Psoas muscle (tissue), 8 donors: ENCODE measurements around the gene HYDIN. TPM values are rescaled to one million over a fixed set of nuclear protein-coding genes. Genes with fewer than 3 reads are reported as not detected.
"Not testable (repeated sequence)": the region's sequence is repeated elsewhere in the genome, so short reads cannot be mapped to it uniquely, and the experiment has no call there.

Experiments used
- ATAC-seq, 4 donors: fragments of 200-7000 bp; cut with Tn5 transposase; one replicate each; pipeline ENCODE4 v1.9.1; 2020; ENCODE audit warnings: moderate library complexity in 3 of 4, mild to moderate bottlenecking in 2 of 4
- DNase-seq, 2 donors: peaks; one replicate each; pipeline ENCODE4 v3.0.0-alpha.2; 2020
- H3K27ac ChIP-seq: fragments of 200-600 bp; one replicate; pipeline ENCODE4 v1.8.0; 2022
- H3K27me3 ChIP-seq, 3 donors: fragments of 200-600 bp in 1 of 3; one replicate each; pipeline versions ENCODE4 v1.6.1 to v1.8.0; 2013 to 2022; ENCODE audit warnings: low read length in 2 of 3, mild to moderate bottlenecking in 2 of 3, moderate library complexity in 1 of 3; ENCODE audit not compliant: insufficient read depth in 3 of 3
- H3K36me3 ChIP-seq, 2 donors: fragments of 200-600 bp in 1 of 2; one replicate each; pipeline versions ENCODE4 v1.6.1 to v1.8.0; 2013 to 2022; ENCODE audit warnings: low read depth in 1 of 2, mild to moderate bottlenecking in 1 of 2, moderate library complexity in 1 of 2; ENCODE audit not compliant: insufficient read depth in 1 of 2
- H3K4me1 ChIP-seq: fragments of 200-600 bp; one replicate; pipeline ENCODE4 v1.8.0; 2022
- H3K4me3 ChIP-seq: fragments of 200-600 bp; one replicate; pipeline ENCODE4 v1.8.0; 2022; ENCODE audit warnings: mild to moderate bottlenecking
- H3K9me3 ChIP-seq: fragments of 200-600 bp; one replicate; pipeline ENCODE4 v1.8.0; 2022
- CTCF ChIP-seq: fragments of 200-600 bp; IDR thresholded peaks from one replicate; pipeline ENCODE4 v1.8.0; 2022; ENCODE audit warnings: antibody characterized with exemption
- WGBS, 3 donors: extraction: QIAGEN DNeasy Blood & Tissue Kit; methylation state at CpG; one replicate each; pipeline versions ENCODE4 v1.1.6 to v1.1.7; 2013; 5-methylcytosine and 5-hydroxymethylcytosine counted together
- intact Hi-C, 2 donors: fragments of 100-400 bp; cut with DNase I; formaldehyde crosslinking; loops; one replicate each; pipeline versions ENCODE4 v1.11.0 to v1.14.2; 2022
- polyA plus RNA-seq, 3 donors: library from polyadenylated mRNA; stranded (reverse); fragments of 200-250 nt; gene quantifications; one replicate each; pipeline ENCODE4 v1.2.3, GENCODE V29; 2013
- total RNA-seq, 4 donors: library from RNA; stranded (reverse); fragmentation: NEBNext Ultra II Directional in 2 of 4; extraction: Animal tissue kit (Norgen Biotek cat#: 25700) in 2 of 4; gene quantifications; one replicate each; pipeline versions ENCODE4 v1.2.1 to v1.2.4, GENCODE V29; 2021 to 2023
- donor health status: healthy with polysubstance abuse.
- donor health status: DM: no; HTN: no; CAD: no; lungs with moderate emphysema.
- donor health status: Bipolar disorder and iron deficiency.
- donor health status: healthy.
- donor health status: DM: yes; HTN: yes; CAD: no.
- donor health status: DM: no; HTN: no; CAD: no.
- donor health status: DM: no; HTN: no; CAD: no.
- donor health status: DM: yes; HTN: yes; CAD: no.

The HYDIN gene
- total and polyA plus RNA-seq, 7 donors = 0.16 to 0.85 (median 0.29) TPM; not detected in 3

DNA sequence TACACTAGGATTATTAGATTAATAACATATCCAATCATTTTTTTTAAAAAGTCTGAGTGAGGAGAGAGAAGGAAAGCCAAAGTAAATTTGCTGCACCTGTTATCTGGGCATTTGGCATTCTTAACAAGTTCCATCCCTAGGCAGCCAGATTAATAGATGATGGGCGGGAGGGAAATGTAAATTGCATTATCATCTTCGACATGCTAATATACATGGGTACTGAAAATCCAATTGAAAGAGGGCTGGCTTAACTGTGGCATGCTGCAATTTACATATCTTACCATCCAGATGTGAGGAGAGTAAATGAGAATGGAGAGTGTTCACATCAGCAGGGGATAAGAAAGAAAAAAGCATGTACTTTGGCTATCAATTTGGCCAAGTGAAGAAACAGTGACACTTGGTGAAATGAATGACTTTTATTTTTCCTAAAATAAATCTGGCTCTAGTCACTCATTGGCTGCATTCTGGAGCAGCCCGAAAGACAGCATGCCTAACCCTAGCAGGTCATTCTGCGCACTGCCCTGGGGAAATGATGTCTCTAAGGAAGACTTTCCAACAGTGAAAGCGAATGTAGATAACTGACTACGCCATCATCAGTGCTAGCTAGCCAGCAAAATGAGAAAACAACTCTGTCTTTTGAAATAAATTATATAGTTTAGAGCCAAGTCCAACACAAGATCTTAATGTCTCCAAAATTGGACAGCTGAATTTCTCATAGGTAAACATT lies 57.9 kb downstream of the HYDIN start:
- H3K36me3 ChIP-seq = no peaks in the 10 kb centered on the region
- no peak overlapping the region for H3K4me3 ChIP-seq
- no peaks in the 10 kb centered on the region for H3K9me3 ChIP-seq
- WGBS, 3 donors = 50 to 60% (median 54%) methylated on average over 6 of the region's 6 CpGs
- intact Hi-C loops = no loop called here
- DNase-seq = no peak
- TF ChIP-seq CTCF = no peak
- no peak for ATAC-seq
- peaks cover 0 to 4% (median 2%) of the 10 kb centered on the region in 3 donors for H3K27me3 ChIP-seq
- H3K4me1 ChIP-seq = no peaks in the 10 kb centered on the region
- no peak overlapping the region for H3K27ac ChIP-seq

DNA sequence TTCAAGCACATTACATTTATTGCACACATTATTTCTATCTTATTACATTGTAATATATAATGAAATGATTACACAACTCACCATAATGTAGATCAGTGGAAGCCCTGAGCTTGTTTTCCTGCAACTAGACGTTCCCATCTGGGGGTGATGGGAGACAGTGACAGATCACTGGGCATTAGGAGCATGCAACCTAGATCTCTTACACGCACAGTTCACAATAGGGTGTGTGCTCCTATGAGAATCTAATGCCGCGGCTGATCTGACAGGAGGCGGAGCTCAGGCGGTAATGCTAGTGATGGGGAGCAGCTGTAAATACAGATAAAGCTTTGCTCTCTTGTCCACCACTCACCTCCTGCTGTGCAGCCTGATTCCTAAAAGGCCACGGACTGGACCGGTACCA lies 69.5 kb downstream of the HYDIN start:
- H3K4me3 ChIP-seq, ATAC-seq, H3K36me3 ChIP-seq, intact Hi-C loops, H3K4me1 ChIP-seq, DNase-seq, H3K27ac ChIP-seq, H3K9me3 ChIP-seq, H3K27me3 ChIP-seq: not testable (repeated sequence)
- 83 to 89% (median 87%) methylated on average over 4 to 7 of the region's 8 CpGs for WGBS, 3 donors

- DNase-seq, H3K36me3 ChIP-seq, ATAC-seq, H3K4me1 ChIP-seq, H3K9me3 ChIP-seq, H3K27me3 ChIP-seq, H3K27ac ChIP-seq, intact Hi-C loops, H3K4me3 ChIP-seq: not testable (repeated sequence)
- WGBS, 3 donors = 36 to 55% (median 36%) methylated on average over 1 to 2 of the region's 2 CpGs
Observed at GRCh38 chr16:71157278-71157677, 73.2 kb downstream of the HYDIN start.

DNA sequence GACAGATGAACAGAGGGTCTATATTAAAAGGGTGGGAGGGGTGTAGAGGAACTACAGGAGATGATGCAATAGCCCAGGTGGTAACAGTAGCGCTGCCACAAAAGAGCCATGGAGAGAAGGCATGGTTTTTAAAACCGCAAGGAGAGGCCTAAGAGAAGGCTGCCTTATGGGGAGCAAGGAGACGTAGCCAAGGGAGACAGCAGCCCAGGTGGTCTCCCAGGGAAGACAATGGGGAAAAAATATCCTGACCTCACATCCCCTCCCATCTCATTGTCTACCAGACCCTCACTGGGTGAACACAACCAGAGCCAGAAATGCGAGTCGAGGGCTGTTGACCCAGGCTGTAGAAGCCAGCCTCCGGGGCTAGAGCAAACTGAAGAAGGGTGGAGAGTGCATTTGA lies 77.2 kb downstream of the HYDIN start:
- DNase-seq, H3K9me3 ChIP-seq, H3K4me3 ChIP-seq, intact Hi-C loops, H3K36me3 ChIP-seq, H3K4me1 ChIP-seq, H3K27ac ChIP-seq, ATAC-seq, H3K27me3 ChIP-seq: not testable (repeated sequence)
- WGBS, 3 donors = 29 to 50% (median 30%) methylated on average over 1 of the region's 6 CpGs

- H3K4me1 ChIP-seq, H3K9me3 ChIP-seq, intact Hi-C loops, ATAC-seq, H3K27ac ChIP-seq, DNase-seq, H3K36me3 ChIP-seq, H3K4me3 ChIP-seq, H3K27me3 ChIP-seq: not testable (repeated sequence)
- WGBS, 3 donors = no CpG with 5 or more reads among the region's 2 CpGs
Observed at GRCh38 chr16:71151654-71152053, 78.9 kb downstream of the HYDIN start.

DNA sequence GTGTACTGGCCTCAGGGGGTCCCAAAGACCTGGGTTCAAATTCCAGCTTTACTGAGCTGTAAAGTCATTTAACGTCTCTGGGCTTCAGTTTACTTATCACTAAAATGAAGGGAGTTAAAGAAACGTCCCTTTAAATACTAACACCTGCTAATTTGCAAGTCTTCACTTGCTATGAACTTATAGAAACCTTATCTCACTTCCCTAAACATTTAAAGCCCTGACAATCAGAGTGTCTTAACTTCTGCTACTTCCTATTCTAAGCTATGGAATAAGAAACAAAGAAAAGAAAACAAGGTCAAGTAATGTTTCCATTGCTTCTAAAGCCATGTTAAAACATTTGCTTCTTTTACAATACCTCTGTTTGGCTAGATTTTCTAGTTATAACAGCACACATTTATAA lies 87.3 kb downstream of the HYDIN start:
- 13 to 33% (median 14%) methylated on average over 1 of the region's 2 CpGs for WGBS, 3 donors
- H3K27ac ChIP-seq, H3K4me3 ChIP-seq, H3K9me3 ChIP-seq, H3K36me3 ChIP-seq, H3K4me1 ChIP-seq, H3K27me3 ChIP-seq, intact Hi-C loops, ATAC-seq, DNase-seq: not testable (repeated sequence)

DNA sequence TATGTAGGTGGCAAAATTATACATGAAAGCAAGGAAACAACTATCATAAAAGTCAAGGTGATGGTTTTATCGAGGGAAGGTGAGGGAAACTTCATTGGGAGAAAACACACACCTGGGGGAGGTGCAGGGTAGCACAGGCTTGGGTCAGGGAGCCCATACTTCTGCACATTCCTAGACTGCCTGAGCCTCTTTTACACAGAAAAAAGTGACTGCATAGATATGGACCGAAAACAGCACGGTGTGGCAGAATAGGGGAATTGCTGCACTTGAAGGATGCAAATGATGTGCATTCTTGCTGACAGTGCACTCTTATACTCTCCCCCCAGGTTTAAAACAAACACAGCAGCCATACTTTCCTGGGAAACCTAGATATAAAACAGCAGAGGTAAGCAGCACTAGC lies 120.0 kb downstream of the HYDIN start:
- WGBS, 3 donors = 67 to 79% (median 74%) methylated on average over 1 of the region's 3 CpGs
- H3K4me3 ChIP-seq, H3K36me3 ChIP-seq, DNase-seq, H3K9me3 ChIP-seq, intact Hi-C loops, H3K27me3 ChIP-seq, H3K4me1 ChIP-seq, ATAC-seq, H3K27ac ChIP-seq: not testable (repeated sequence)

DNA sequence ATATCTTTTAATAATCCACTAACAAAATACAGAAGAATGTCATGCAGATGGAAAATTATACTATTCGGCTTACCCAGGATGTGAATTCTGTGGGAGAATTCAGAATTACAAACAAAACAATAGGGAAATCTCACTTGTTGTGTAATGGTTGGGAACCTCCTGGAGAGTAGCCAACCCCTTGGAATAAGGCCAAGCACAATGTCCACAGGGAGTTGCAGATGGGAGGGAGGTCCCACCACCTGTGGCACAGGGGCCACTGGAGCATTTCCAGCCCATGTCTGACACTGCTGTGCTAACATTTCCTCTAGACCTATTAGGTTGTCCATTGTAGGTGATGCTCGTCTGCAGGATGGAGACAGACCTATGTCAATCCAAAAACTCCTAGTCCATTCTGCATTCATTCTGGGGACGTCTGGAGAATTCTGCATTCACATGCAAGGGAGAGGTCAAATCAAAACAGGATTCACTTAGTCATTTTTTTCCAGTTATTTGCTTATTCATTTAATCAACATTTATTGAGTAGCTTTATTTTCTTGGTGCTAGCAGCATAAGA lies 120.8 kb downstream of the HYDIN start:
- WGBS, 3 donors = 16 to 28% (median 20%) methylated on average over 1 of the region's 3 CpGs
- H3K9me3 ChIP-seq, H3K36me3 ChIP-seq, intact Hi-C loops, H3K4me3 ChIP-seq, H3K27me3 ChIP-seq, H3K4me1 ChIP-seq, H3K27ac ChIP-seq, ATAC-seq, DNase-seq: not testable (repeated sequence)

DNA sequence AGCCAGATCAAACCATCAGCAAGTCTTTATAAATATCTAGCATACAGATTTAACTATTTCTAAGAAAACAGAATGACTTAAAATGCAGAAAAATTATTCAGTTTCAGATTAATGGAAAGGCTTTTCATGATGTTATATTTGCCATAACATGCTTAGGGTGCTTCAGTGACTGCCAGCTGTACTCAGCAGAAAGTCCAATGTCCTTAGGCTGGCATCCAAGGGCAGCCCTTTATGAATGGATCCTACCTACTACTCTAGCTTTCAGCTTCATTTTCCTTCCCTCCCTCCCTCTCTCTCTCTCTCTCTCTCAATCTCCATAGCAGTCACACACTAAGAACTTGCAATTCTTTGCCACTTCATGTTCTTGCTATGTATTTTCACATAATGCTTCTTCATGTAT lies 124.6 kb downstream of the HYDIN start:
- intact Hi-C loops, H3K9me3 ChIP-seq, H3K4me3 ChIP-seq, H3K27ac ChIP-seq, ATAC-seq, H3K36me3 ChIP-seq, DNase-seq, H3K4me1 ChIP-seq, H3K27me3 ChIP-seq: not testable (repeated sequence)

DNA sequence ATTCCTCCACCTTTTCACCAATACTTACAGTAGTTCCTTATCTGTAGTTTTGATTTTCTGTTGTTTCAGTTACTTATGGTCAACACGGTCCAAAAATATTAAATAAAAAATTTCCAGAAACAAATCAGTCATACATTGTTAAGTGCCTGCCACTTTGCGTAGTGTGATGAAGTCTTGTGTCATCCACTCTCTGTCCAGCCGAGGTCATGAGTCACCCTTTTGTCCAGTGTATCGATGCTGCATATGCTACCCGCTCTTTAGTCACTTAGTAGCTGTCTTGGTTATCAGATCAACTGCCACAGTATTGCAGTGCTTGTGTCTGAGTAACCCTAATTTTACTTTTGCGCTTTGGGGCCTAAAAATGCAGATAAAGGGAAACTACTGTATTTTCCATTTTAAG lies 146.9 kb downstream of the HYDIN start:
- intact Hi-C loops, ATAC-seq, H3K27ac ChIP-seq, H3K27me3 ChIP-seq, H3K4me3 ChIP-seq, H3K4me1 ChIP-seq, DNase-seq, H3K9me3 ChIP-seq, H3K36me3 ChIP-seq: not testable (repeated sequence)
- 90 to 93% (median 92%) methylated on average over 3 to 4 of the region's 6 CpGs for WGBS, 3 donors

GRCh38 chr16:71080777-71081176 lies 149.7 kb downstream of the HYDIN start:
- H3K4me3 ChIP-seq, ATAC-seq, H3K4me1 ChIP-seq, H3K36me3 ChIP-seq, DNase-seq, H3K27ac ChIP-seq, H3K27me3 ChIP-seq, intact Hi-C loops, H3K9me3 ChIP-seq: not testable (repeated sequence)
- 21 to 38% (median 25%) methylated on average over 1 of the region's 1 CpG for WGBS, 3 donors
